Right renal cortex interstitium (tissue), 3 donors: ENCODE results near the gene ALK. TPM values are rescaled to one million over a fixed set of nuclear protein-coding genes. Genes with fewer than 3 reads are reported as not detected.

Experiments used
- DNase-seq, 3 donors: peaks; one replicate each; pipeline ENCODE4 v3.0.0-alpha.2; 2013; ENCODE audit warnings: low read depth in 3 of 3, low spot score in 2 of 3
- polyA plus RNA-seq, 3 donors: library from polyadenylated mRNA; unstranded; fragments of 120-200 nt; gene quantifications; one replicate each; pipeline ENCODE4 v1.2.1, GENCODE V29; 2013; ENCODE audit not compliant: insufficient read length in 3 of 3

Gene ALK
- polyA plus RNA-seq, 3 donors = 0.29 to 0.31 (median 0.29) TPM

GRCh38 chr2:29910465-29910864, 10.9 kb downstream of the ALK start:
- DNase-seq = no peak

DNA sequence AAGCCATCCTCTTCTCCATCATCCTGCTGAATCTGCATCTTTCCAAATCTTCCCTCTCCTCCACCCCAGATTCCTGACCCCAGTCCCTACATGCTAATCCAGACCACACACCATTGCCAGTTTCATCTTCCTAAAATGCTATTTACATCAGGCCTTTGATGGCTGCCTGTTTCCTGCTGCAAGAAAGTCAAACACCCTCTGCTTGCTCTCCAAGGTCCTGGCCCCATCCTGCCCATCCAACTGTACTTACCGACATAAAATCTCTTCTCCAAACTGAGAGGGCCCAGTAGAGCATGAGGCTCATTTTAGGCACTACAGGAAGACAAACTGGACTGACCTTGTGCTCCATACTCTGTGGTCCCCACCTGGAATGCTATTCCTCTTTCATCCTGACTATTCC, 19.0 kb downstream of the ALK start:
- DNase-seq = no peak

DNA sequence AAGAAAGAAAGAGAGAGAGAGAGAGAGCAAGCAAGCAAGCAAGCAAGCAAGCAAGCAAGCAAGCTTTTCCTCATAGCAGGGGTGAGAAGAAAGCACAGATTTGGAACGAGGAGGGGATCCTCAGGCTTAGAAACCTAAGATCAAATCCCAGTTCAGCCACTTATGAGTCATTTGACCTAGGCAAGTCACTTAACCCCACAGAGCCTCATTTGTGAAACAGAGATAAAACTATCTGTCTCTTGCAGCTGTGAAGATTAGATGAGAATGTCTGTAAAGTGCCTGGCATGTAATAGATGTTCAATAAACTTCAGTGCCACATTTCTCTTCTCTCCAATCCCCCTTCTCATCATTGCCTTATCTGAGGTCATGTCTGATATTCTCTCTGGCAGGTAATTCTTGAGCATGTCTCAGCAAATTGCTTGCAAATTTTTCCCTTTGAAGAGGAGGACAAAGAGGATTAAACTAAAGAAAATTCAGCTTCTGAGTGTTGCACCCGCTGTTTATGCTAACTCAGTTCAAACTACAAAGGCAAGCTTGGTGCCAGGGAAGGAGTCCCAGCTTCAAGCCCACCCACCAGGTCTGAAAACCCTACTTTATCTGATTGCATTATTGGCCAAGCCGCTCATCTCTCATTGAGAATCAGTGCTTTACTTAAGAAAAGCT, 20.3 kb downstream of the ALK start:
- DNase-seq = no peak

GRCh38 chr2:29898999-29899398, 22.4 kb downstream of the ALK start:
- DNase-seq = no peak

DNA sequence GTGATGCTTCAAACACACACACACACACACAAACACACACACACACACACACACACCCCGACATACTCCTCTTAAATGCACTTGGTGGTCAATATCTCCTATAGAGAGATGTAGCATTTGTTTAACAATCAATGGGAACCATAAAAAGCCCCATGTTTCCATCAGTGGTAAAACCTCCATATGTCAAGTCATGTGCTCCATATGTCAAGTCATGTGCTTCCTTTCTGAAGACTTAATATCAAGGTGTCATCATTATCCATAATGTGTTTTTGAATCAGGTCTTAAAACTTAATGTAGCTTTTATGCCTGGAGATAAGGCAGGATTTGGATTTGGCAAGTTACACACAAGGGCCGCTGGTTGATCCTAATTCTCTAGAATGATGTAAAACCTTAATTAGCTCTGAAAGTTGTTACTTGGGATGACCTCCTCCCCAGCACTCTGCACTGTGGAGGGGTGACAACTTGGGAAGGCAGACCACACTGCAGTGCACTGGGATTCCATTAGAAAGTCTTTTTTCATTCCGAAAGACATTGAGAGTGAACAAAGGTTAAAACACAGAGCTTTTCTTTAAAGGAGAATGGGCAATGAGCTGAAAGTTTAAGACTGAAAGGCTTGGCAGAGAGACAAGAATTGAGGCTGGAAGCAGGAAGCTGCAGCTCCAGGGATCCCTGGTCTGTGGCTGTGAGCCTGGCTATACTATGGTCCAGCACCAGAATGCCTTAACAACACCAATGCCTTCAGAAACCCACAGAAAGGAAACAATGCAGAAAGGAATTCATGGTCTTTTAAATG, 26.4 kb downstream of the ALK start:
- DNase-seq = no peak

DNA sequence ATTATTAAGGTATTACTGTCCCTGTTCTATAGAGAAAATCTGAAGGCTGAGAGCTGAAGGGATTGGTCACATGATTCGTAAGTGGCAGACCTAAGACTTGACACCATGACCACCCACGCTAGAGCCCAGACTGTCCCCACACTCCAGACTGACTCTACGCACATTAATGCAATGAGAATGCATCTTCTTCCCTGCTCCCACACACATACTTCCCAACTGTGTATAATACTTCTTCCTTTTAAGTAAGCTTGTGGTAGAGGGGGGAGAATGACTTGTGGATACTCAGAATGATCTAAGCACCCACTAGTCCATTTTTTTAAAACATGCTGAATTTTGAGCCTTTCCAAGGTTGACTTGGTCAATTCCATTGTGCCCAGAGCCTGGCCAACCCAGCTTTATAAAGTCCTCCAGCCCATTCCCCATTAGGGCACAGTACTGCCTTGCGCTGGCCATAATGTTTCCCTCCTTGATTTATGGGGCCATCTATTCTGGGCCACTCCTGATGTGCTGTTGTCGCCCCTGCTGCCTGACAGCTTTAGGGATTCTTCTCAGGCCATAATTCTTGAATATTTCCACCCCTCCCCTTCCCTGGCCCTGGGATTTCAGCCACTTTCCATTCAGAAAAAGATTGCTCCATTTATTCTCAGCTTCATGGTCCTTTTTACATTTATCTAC, 28.7 kb downstream of the ALK start:
- DNase-seq = no peak

GRCh38 chr2:29881089-29881730, 40.2 kb downstream of the ALK start:
- DNase-seq = no peak

DNA sequence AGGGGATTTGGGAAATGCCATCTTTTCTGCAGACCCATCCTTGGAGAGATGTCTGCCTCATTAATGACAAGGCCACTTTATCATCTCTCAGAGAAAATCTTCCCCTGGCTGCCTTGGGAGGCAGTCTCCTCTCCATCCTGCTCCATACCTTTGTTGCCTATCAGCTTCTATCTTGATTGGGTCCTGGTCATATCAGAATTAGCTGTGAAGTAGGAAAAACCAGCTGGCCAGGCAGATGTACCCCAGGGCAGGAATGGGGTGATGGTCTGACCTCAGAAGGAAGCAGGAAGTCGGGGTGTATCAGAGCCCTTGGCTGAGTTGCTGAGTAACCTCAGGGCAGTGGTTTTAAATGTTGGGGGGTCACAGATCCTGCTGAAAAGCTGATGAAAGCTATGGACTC, 41.3 kb downstream of the ALK start:
- no peak for DNase-seq

DNA sequence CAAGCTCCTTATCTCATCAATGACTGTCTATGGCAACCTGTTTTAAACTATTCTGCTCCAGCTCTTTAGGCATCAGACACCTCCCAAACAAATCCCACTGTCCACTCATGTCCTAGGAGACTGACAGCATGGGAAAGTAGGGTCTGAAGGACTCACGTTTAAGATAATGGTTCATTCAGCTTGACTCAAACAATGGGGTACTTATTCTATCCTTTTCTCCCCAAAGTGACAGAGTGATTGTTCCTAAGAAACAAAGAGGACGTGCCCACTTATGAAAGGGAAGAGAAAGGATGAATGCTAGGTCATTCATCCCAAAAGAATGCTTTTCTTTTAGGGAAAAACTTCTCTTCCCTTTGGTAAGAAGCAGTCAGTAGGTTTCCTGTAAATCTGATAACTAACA, 41.9 kb downstream of the ALK start:
- DNase-seq = no peak

DNA sequence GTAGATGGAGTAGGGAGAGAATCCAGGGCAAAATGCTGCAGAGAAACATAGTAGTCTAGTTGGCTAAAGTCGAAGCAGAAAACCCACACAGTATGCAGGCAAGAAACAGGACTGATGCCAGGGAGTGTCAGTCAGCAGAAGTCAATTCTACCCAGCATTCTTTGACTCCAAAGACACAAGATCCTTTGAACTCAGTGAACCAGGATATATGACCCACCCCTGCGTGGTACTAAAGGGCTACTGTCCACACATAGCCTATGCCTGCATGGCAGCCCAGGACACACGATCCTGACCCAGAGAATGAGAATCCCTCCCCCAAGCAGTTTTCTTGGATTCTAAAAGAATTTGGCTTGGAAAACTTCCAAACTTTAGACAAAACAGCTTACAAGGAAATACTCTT, 42.5 kb downstream of the ALK start:
- DNase-seq = peak in 1 of 3 donors; percentile 5

DNA sequence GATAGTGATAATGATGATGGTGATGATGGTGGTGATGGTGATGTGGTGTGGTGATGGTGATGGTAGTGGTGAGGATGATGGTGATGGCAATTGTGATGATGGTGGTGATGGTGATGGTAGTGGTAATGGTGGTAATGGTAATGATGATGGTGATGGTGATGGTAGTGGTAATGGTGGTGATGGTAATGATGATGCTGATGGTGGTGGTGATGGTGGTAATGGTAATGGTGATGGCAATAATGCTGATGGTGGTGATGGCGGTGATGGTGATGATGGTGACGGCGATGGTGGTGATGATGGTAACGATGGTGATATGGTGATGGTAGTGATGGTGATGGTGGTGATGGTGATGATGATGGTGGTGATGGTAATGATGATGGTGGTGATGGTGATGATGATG, 45.0 kb downstream of the ALK start:
- no peak for DNase-seq

DNA sequence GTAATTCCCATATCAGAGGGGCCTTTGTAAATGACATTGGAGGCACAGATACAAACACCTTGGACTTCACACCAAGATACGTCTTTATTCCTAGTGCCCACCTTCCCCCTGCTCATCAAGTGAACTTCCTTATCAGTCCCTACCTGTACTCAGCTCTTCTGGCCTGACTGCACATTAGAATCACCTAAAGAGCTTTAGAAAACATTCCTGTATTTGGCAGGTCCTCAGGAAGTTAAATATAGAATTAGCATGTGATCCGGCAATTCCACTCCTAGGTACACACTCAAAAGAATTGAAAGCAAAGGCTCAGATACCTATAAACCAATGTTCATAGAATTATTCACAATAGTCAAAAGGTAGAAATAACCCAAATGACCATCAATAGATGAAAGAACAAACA, 46.6 kb downstream of the ALK start:
- no peak for DNase-seq

GRCh38 chr2:29872870-29873269, 48.5 kb downstream of the ALK start:
- DNase-seq = no peak

- no peak for DNase-seq
Measured at GRCh38 chr2:29871541-29871940, 49.8 kb downstream of the ALK start.

DNA sequence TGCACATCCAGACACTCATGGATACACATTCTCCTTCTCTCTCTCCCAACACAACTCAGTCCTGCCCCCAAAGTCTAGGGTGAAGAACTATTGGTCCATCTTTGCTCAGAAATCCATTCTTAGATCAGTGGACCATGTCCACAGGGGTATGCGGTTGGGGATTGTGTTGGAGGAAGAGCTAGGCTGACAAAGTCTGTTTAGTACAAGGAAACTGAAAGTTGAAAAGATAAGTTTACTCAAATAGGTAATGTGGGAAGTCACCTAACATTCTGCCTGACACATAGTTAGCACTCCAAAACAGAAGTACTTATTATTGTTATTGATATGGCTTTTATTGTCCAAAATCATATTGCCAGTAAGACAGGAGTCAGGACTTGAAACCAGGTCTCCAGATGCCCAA, 55.9 kb downstream of the ALK start:
- no peak for DNase-seq

GRCh38 chr2:29864988-29865387, 56.4 kb downstream of the ALK start:
- no peak for DNase-seq

DNA sequence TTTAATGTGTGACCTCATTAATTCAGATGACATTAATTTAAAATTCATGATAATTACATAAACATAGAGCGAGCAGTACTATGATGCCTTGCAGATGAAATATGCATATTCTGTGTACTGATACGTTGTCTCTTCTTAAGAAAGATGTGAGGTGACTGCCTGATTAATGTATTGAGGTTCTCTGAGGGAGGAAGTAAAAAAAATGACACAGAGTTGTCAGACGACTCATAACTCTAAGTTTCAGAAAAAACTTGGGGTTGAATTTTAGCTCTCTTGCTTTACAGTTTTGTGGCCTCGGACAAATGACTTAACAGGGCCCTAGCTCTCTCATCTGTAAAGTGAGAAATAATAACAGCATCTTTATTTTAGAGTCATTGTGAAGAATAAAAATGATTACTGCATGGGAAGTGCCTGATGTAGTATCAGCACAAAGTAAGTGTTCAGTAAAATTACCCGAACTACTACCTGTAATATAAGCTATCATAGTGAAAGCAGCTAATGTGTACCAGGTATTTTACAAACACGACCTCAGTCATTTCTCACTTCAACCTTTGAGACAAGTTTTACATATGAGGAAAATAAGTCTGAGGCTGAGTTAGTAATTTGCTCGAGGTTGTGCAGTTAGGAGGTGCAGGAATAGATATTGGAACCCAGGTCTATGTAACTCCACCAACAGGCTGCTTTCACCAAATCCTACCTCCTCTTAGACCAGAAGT, 65.3 kb downstream of the ALK start:
- DNase-seq = no peak

- DNase-seq = no peak
Measured at GRCh38 chr2:29850794-29851193, 70.6 kb downstream of the ALK start.

- DNase-seq = no peak
Measured at GRCh38 chr2:29848566-29849310, 72.6 kb downstream of the ALK start.

DNA sequence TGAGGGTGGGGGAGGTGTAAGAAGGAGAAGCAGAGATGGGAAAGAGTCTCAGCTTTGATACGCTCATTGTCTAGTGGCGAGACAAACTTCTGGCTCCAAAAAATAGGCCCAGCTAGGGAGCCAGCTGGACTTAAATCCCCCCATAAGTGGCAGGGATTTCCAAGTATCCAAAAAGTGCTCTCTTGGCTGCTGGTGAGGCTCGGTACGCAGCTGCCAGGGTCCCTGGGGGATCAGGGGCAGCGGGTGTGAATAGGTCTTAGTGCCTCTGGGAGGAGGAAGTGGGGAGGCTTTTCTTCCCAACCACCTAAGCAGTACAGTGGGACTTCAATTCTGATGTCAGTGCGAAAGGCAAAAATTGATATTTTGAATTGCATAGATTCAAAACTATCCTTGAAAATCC, 73.5 kb downstream of the ALK start:
- DNase-seq = no peak
